Kidney (tissue), 14 donors: ENCODE results near the gene LAMTOR4. TPM values are rescaled to one million over a fixed set of nuclear protein-coding genes. Genes with fewer than 3 reads are reported as not detected.

Experiments
- DNase-seq, 5 donors: peaks; one replicate each; pipeline ENCODE4 v3.0.0-alpha.2; 2013 to 2020
- FAIRE-seq: peaks from 2 replicates; lab custom pipeline; 2012; peaks lifted over from hg19 to GRCh38; lab: Jason Lieb, UNC
- H3K27ac ChIP-seq, 2 donors: one replicate each; pipeline ENCODE4 v1.7.0; 2013; ENCODE audit warnings: low read depth in 2 of 2, low read length in 2 of 2, inconsistent platforms in 1 of 2
- H3K27me3 ChIP-seq: one replicate; pipeline ENCODE4 v1.7.1; 2013; ENCODE audit warnings: low read length, inconsistent platforms; ENCODE audit not compliant: control insufficient read depth, insufficient read depth
- H3K36me3 ChIP-seq, 3 donors: one replicate each; pipeline versions ENCODE4 v1.7.0 to v1.7.1; 2013; ENCODE audit warnings: low read length in 3 of 3, control low read depth in 1 of 3, inconsistent platforms in 1 of 3; ENCODE audit not compliant: insufficient read depth in 3 of 3, control insufficient read depth in 2 of 3
- H3K4me1 ChIP-seq, 3 donors: one replicate each; pipeline versions ENCODE4 v1.7.0 to v1.7.1; 2013; ENCODE audit warnings: low read length in 3 of 3, inconsistent platforms in 1 of 3, low read depth in 1 of 3; ENCODE audit not compliant: control insufficient read depth in 2 of 3, insufficient read depth in 2 of 3
- H3K4me3 ChIP-seq, 3 donors: one replicate each; pipeline versions ENCODE4 v1.7.0 to v1.8.1; 2013; ENCODE audit warnings: low read length in 3 of 3, control low read depth in 1 of 3, inconsistent platforms in 1 of 3
- H3K9ac ChIP-seq, 3 donors: one replicate each; pipeline versions ENCODE4 v1.7.0 to v1.7.1; 2013; ENCODE audit warnings: low read length in 3 of 3, control low read depth in 1 of 3, inconsistent platforms in 1 of 3
- H3K9me3 ChIP-seq, 3 donors: one replicate each; pipeline versions ENCODE4 v1.7.0 to v1.7.1; 2013; ENCODE audit warnings: low read length in 3 of 3, control low read depth in 1 of 3, inconsistent platforms in 1 of 3; ENCODE audit not compliant: control insufficient read depth in 2 of 3, insufficient read depth in 1 of 3
- intact Hi-C: fragments of 100-400 bp; cut with DNase I; formaldehyde crosslinking; loops from one replicate; pipeline ENCODE4 v1.11.1; 2022
- polyA plus RNA-seq: library from polyadenylated mRNA; stranded (reverse); fragments of 350-450 nt; fragmentation: Illumina TruSeq; extraction: RNeasy Lipid Tissue Mini Kit (QIAGEN cat#74804); gene quantifications from one replicate; pipeline ENCODE4 v1.2.3, GENCODE V29; 2014; ENCODE audit warnings: low read depth, low replicate concordance; ENCODE audit not compliant: insufficient read depth
- total RNA-seq: library from RNA; stranded (reverse); fragmentation: NEBNext Ultra II Directional; extraction: Animal tissue kit (Norgen Biotek cat#: 25700); gene quantifications from one replicate; pipeline ENCODE4 v1.2.1, GENCODE V29; 2021
- TF ChIP-seq, protein P1 (sequence below): IDR thresholded peaks from 3 replicates; pipeline ENCODE4 v1.5.1; 2012; ENCODE audit warnings: mild to moderate bottlenecking, moderate library complexity, borderline replicate concordance; ENCODE audit not compliant: insufficient read depth; ENCODE audit errors: extremely low read depth
- donor health status: control.
- donor health status: control.
- donor health status: control.
- donor health status: control.
- donor health status: control.
- donor health status: DM: yes; HTN: yes; CAD: no.
- donor health status: Normal renal cell carcinoma (clear cell type).

Gene LAMTOR4
- total and polyA plus RNA-seq, 2 donors from 2014 or later = 122 to 470 TPM

DNA sequence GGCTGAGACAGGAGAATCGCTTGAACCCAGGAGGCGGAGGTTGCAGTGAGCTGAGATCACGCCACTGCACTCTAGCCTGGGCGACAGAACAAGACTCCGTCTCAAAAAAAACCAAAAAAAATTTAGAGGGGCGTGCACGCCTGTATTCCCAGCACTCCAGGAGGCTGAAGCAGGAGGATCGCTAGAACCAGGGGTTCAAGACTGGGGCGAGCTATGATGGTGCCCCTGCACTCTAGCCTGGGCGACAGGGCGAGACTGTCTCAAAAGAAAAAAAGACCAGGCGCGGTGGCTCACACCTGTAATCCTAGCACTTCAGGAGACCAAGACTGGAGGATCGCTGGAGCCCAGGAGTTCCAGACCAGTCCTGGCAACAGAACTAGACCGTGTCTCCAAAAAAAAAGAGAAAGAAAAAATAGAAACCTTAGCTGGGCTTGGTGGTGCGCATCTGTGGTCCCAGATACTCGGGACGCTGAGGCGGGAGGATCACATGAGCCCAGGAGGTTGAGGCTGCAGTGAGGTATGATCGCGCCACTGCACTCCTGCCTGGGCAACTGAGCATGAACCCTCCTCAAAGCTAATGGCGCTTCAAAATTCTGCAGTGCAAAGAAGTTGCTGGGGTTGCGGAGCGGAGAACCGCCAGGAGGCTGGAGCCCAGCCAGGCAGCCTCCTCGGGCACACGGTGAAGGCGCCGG is 22.3 kb upstream of the LAMTOR4 start:
- Histone ChIP-seq H3K4me1 (peaks cover 0 to 14% (median 8%) of the 10 kb centered on the region in 3 donors), H3K4me3 (peak overlapping the region; percentile 84 to 96 (median 91)), H3K9ac (peak overlapping the region; percentile 80 to 96 (median 88)), H3K27me3 (no peaks in the 10 kb centered on the region), H3K9me3 (no peaks in the 10 kb centered on the region), H3K36me3 (no peaks in the 10 kb centered on the region), H3K27ac (peak overlapping the region; percentile 99 to 100)
- no peak for FAIRE-seq
- TF ChIP-seq, protein P1, sequence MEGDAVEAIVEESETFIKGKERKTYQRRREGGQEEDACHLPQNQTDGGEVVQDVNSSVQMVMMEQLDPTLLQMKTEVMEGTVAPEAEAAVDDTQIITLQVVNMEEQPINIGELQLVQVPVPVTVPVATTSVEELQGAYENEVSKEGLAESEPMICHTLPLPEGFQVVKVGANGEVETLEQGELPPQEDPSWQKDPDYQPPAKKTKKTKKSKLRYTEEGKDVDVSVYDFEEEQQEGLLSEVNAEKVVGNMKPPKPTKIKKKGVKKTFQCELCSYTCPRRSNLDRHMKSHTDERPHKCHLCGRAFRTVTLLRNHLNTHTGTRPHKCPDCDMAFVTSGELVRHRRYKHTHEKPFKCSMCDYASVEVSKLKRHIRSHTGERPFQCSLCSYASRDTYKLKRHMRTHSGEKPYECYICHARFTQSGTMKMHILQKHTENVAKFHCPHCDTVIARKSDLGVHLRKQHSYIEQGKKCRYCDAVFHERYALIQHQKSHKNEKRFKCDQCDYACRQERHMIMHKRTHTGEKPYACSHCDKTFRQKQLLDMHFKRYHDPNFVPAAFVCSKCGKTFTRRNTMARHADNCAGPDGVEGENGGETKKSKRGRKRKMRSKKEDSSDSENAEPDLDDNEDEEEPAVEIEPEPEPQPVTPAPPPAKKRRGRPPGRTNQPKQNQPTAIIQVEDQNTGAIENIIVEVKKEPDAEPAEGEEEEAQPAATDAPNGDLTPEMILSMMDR = no peak
- no peak for DNase-seq
- intact Hi-C loops = no loop called here

DNA sequence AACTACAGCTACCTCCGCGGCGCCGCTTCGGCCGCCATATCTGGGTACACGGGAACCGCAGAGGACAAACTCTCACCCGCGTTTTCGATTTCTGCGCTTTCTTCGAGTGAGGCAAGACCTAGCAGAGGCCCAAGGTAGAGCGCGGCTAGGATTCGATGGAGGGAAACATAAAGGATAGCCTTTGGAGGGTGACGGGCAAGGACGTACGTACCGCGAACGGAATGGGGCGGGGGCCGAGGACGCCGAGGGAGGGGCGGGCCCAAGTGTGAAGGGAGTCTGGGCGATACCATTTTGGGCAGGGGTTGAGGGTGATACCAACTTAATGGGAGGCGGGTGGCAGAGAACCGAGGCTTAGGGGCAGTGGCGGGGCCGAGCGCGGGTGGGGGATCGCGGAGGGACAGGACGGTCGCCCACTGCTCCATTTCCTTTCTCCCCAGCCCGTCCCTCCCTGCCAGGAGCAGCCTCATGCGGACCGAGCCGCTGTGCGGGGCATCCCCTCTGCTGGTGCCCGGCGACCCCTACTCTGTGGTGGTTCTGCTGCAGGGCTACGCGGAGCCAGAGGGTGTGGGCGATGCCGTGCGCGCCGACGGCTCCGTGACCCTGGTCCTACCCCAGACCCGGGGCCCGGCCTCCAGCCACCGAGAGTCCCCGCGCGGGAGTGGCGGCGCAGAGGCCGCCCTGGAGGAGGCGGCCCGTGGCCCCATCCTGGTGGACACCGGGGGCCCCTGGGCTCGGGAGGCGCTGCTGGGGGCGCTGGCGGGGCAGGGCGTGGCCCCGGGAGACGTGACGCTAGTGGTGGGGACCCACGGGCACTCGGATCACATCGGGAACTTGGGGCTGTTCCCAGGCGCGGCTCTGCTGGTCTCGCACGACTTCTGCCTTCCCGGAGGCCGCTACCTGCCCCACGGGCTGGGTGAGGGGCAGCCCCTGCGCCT is 21.5 kb upstream of the LAMTOR4 start, which contains the start of gene MBLAC1:
Gene MBLAC1 (plus strand): TSS at position 37 of the 935 bp plus-strand sequence. CDS start 429 bp downstream, at position 466.
- intact Hi-C loops = no loop called here
- Histone ChIP-seq H3K36me3 (no peaks in the 10 kb centered on the region), H3K27me3 (no peaks in the 10 kb centered on the region), H3K4me1 (peaks cover 0 to 14% (median 8%) of the 10 kb centered on the region in 3 donors), H3K27ac (peak within 1 kb of the TSS; percentile 99 to 100), H3K9me3 (no peaks in the 10 kb centered on the region), H3K4me3 (peak within 1 kb of the TSS; percentile 84 to 96 (median 91)), H3K9ac (peak within 1 kb of the TSS; percentile 80 to 96 (median 88))
- FAIRE-seq (no peak), DNase-seq (peak; percentile 93 to 97 (median 96))
- TF ChIP-seq, protein P1 = no peak

DNA sequence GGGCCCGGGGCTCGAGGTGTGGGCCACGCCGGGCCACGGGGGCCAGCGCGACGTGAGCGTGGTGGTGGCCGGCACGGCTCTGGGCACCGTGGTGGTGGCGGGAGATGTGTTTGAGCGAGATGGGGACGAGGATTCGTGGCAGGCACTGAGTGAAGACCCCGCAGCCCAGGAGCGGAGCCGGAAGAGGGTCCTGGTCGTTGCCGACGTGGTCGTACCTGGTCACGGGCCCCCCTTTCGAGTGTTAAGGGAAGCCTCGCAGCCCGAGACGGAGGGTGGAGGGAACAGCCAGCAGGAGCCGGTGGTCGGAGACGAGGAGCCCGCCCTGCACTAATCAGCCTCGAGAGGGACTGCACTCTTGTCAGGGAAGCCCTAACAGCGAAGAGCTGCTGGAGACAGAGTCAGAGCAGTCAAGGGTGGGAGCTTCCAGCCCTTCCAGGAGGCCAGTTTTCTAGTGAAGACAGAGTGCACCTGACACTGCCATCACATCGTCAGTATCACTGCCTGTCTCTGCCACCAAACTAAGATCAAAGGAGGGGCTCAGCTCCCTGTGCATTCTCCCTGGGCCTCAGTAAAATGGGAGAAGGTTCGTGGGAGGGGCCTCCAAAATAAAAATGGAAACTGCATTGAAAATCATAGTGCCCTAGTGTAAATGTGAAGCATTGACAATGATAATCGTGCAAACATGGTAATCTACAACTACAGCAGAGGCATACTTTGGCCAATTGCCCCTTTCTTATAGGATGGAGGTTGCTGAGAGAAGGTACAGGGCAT is 20.7 kb upstream of the LAMTOR4 start:
- H3K27ac ChIP-seq = no peak overlapping the region
- H3K4me3 ChIP-seq = peak overlapping the region; percentile 84 to 96 (median 91)
- TF ChIP-seq, protein P1 = no peak
- no peaks in the 10 kb centered on the region for H3K9me3 ChIP-seq
- H3K36me3 ChIP-seq = no peaks in the 10 kb centered on the region
- intact Hi-C loops = no loop called here
- H3K9ac ChIP-seq = peak overlapping the region in 2 of 3 donors; percentile 80 to 96
- peaks cover 0 to 14% (median 8%) of the 10 kb centered on the region in 3 donors for H3K4me1 ChIP-seq
- no peaks in the 10 kb centered on the region for H3K27me3 ChIP-seq
- FAIRE-seq = no peak
- DNase-seq = peak; percentile 37 to 80 (median 63)
